GM19099 (cell line): ENCODE measurements around the gene CPB1.

Experiments used
- POLR2A ChIP-seq: IDR thresholded peaks from 3 replicates; pipeline ENCODE4 v1.6.1; 2011; ENCODE audit warnings: low read depth; ENCODE audit not compliant: insufficient read length; ENCODE audit errors: extremely low read depth

The CPB1 gene

DNA sequence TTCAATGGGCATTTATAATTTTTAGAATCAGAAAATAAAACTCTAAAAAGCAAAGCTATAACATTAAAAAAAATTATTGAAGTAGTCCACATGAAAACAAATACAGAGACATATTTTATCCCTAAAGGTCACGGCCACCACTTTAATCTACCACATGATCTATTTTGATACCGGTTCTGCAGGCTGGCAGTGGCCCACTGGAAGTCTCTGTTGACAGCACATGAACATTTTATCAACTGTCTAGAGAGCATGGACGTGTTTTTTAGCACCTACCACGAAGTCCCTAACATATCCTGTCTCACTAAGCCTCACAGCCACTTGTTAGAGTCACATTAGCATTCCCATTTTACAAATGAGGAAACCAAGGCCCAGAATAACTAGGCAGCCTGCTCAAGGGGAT, 35.7 kb downstream of the CPB1 start:
- TF ChIP-seq POLR2A: no peak

DNA sequence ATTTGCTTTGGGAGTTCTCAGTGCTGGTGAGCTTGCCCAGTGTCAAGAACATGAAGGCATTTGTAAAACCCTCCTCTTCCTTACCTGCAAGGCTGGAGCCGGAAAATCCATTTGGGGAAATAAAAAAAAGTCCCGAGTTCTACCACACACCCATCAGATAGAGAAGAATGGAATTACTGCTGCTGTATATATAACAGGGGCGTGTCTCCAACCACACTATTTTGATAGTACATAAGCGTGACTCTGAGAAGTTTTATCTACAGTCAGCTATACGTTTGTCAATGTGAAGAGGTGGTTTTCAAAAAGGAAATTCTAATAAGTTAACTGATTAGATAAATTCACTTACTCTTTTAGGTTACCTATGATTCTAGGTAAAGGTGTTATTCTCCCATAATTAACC, 36.2 kb downstream of the CPB1 start:
- no peak for TF ChIP-seq POLR2A

DNA sequence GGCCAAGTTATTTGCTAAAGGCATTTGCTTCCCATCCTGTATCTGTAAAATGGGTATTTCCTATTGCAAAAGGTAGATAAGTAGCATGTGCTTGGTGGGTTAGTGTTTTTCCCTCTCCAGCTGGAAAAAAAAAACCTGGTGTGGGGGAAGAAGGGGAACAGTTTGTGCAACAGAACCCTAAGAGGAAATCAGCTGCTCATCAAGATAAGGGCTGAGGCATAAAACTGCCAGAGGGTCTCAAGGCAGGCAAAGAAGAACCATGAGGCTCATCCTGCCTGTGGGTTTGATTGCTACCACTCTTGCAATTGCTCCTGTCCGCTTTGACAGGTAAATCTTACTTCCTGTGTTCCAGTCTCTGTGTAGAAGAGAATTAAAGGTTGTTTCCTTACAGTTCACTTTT, 37.4 kb downstream of the CPB1 start, which contains the start of gene CPA3:
TSS of gene CPA3 (plus strand) at position 248 of the 400 bp plus-strand sequence. CDS start at position 260, 12 bp downstream.
- no peak for TF ChIP-seq POLR2A

DNA sequence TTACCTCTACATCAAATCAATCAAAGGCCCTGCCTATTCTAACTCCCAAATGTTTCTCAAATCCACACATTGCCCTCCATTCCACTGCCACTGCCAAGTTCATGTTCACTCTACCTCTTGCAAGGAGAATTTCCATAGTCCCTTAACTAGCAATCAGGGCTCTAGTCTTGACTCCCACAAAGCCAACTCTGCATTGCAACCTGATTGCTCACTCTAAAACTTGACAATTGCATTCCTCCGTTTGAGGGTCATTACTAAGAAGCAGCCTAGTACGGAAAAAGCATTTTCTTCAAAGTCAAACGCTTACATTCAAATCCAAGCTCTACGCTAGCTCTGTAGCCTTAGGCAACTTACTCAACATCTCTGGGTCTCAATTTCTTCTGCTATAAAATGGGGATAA, 38.6 kb downstream of the CPB1 start:
- no peak for TF ChIP-seq POLR2A

DNA sequence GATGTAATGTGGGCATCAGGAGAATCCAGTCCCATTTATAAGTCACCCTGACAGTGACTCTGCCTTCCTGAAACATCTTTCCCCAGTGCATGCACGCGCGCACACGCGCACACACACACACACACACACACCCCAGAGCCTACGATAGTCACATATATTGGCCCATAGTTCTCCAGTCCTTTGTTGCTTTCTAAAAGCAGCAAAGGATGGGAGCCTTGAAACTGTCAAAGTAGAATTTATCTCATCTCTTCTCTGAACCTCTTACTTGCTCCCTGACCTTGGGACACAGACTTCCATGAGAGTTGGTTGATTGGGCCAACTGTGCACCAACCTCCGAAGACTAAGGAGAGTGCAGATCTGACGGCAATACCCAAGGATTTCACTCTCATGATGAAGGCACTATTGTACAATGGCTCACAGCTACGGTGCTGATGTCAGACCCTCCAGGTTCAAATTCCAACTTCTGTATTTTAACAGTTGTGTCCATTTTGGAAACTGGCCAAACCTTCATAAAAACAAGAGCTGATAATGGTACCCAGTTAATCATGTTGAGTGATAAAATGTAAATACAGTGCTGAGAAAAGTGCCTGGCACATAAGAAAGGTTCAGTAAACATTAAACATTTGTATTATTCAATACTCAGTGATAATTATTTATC, 45.8 kb downstream of the CPB1 start:
- TF ChIP-seq POLR2A: no peak

DNA sequence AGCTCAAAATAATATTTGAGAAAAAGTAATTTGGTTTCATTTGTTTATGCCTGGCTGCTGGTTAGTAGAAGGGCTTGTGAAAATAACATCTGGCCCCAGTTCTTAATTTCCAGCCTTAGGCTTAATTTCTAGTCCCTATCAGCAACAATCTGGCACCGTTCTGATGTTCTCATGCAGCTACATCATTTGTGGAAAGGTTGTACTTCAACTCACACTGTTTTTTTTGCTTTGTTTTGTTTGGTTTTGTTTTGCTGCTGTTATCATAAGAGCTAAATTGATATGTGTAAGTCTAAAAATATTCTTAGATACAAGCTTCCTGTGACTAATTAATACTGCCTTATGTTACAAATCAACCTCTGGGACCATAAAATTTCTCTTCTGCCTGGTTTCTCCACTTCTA, 46.4 kb downstream of the CPB1 start:
- TF ChIP-seq POLR2A: no peak

DNA sequence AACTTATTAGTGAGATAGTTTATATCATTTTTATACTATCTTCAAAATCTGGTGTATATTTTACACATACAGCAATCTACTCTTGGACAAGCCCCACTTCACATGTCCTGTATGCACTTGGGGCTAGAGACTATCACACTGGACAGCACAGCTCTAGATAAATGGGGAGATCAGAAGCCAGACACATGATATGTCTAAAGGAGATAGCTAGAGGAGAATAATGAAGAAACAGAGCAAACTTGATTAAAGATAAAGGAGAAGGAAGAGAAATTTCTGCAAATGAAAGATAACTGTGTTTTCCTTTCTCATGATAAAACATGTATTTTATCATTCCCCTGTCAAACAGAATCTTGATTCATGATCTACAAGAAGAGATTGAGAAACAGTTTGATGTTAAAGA, 50.5 kb downstream of the CPB1 start:
- TF ChIP-seq POLR2A: no peak

DNA sequence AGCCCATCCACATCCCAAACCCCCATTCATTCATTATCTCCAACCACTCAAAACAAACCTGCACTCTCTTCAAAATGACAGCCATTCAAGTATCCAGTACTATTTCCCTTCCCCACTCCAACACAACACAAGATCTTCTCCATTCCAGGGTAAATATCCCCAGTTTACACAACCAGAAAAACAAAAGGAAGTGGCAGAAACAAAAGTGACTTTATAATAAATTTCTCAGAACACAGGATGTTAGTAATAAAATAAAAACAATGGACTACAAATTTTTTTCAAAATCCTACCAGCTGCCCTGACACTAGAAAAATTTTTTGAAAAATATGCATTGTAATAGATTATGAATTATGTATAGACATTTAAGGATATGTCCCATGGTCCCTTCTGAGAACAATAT, 51.6 kb downstream of the CPB1 start:
- TF ChIP-seq POLR2A: no peak

DNA sequence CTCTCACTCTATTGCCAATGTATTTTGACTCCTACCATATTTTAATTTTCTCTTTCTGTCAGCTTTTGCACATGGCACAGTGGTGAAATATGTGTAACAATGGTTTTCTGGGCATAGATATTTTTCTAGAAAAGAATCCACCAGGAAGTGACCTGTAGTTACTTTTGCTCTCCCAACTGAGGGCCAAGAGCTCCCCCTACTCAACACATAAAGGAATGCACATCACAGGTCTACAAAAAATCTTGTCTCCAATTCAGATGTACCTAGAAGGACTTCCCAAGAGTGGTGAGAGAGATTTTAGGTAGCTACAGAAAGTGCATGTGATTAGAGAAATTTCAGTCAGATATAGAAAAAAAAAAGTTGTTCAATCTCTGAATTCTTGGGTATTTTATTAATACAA, 53.1 kb downstream of the CPB1 start:
- TF ChIP-seq POLR2A: no peak

DNA sequence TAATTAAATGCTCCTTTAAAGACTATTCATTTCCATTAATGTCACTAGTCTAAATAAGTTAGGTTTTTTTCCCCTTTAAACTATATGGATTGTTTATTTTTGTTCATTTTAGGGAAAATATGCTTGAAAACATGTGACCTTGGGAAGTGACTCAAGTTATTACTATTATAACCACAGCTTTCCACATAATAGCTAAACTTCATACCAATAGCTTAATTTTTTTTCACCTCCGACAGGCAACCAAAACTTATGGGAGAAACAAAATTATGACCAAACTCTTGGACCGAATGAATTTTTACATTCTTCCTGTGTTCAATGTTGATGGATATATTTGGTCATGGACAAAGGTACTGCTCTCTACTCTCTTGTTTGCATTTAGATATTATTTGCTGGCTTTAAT, 53.7 kb downstream of the CPB1 start:
- TF ChIP-seq POLR2A: no peak

DNA sequence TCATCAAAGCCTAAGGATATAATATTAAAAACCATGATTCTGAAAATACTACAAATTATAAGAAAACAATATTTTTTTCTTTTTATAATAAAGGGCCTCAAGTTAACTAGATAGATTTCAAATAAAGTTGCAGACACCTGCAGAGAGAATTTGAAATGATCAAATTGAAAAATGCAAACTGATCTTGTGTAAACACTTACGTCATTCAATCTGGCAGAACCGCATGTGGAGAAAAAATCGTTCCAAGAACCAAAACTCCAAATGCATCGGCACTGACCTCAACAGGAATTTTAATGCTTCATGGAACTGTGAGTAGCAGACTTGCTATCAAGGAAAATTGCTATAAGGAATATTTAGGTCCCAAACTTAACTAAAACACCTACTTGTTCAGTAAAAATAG, 54.7 kb downstream of the CPB1 start:
- TF ChIP-seq POLR2A: no peak

DNA sequence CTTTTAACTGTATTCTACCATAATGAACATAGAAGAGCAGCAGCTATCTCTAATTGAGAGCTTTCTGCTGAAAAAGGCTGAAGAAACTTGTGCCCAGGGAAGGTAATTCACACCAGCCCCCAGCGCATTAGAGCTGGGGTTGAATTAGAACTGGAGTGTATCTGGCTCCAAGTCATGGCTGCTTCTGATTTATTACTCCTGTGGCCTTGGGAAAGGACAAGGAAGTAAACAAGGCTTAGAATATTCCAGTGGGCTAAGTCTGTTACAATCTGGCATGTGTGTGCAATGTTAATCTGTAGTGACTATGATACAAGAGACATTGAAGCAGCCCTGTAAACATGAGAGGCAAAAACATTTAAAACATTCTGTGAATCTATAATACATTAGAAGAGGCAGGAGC, 55.6 kb downstream of the CPB1 start:
- TF ChIP-seq POLR2A: no peak

DNA sequence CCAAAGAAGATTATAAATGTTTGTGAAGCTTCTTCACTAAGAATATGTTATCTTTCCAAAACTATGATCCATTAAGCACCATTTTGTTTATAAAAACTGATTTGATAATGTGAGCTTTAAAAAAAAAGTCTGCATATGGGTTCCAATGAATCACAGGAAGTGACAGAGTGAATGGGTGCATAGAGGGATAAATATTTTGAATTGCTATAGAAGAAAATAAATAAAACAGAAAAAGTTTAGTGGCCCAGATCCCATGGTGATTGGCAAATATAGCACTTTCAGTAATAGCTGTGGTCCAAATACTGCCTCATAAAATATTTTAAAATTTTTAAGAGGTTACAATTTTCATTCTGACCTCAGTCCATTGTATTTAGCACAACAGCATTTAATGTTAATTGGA, 56.6 kb downstream of the CPB1 start:
- TF ChIP-seq POLR2A: no peak

DNA sequence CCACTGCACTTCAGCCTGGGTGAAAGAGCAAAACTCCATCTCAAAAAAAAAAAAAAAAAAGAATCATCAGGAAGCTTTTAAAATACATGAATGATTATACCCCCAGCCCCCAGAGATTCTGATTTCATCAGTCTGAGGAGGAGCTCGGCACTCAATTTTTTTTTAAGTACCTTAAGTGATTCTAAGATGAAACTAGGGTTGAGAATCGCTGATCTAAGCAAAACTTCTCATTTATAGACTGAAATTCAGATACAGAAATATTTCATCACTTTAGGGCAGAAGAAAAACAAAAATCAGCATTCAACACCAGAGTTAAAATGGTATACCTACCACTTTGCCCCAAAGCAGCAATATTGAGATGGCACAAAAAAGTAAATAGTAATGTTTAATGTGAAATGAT, 62.2 kb downstream of the CPB1 start:
- TF ChIP-seq POLR2A: no peak

DNA sequence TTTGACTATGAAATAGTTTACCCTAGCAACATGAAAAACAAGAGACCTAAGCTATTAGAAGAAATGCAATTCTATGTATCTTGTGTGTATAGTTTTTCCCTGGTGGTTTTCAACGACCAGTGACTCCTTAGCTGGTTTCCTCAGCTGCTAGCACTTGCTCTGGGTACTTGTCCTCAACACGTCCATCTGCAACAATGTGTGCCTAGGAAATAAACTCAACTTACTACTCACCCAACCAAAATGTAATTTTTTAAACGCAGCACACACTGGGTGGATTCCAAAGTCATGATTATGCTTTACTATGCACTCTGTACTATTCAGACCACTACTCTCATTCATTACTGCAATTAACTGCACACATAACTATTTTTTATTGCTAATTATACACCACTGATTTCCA, 68.5 kb downstream of the CPB1 start:
- TF ChIP-seq POLR2A: no peak

DNA sequence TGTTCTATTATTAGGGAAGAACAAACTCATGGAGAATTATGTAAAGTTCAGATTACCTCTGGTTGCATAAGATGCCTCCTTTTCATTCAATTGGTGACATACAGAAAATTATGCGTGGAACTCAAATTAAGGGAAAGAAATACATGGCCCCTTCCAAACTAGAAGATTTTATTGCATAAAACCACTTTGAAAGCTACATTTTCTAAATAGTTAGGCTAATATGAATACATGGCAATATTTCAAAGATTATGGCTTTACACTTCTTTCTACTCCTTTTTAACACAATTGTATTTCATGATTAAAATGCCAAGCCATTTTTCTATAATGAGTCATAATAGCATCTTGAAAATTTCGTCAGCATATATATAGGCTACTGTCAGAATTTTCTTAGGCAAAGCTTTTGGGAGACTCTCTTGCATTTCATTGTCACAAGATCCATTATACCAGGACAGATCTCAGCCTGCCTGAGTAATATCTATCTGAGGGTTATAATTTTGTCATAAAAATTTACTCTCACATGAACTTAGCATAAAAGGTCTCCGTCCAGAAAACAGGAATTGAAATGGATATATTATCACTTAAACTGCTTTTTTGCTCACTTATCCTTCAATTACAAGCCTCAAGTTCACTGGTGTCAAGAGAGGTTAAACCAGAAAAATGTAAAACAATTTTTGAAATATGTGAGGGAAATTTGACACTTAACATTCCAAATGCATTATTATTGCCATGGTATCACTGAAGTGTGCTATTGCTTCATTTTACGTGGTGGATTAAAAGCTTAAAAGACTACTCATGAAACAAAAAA, 74.6 kb downstream of the CPB1 start:
- TF ChIP-seq POLR2A: no peak
